ENCODE data around the gene RAB33B.
"Not testable (repeated sequence)": the region's sequence is repeated elsewhere in the genome, so short reads cannot be mapped to it uniquely, and the experiment has no call there.

Gene RAB33B

GRCh38 chr4:139454111-139455045 lies at the start of gene RAB33B:
Gene RAB33B (plus strand): TSS chr4:139454121. CDS start chr4:139454196, 75 bp downstream.
- DNase-seq (ENCODE audit: low spot score): no peak

- DNase-seq (ENCODE audit: low spot score): no peak
Observed at GRCh38 chr4:139410312-139410711, 43.6 kb upstream of the RAB33B start.

GRCh38 chr4:139414671-139415210 lies 39.2 kb upstream of the RAB33B start:
- not testable (repeated sequence) for DNase-seq (ENCODE audit: low spot score)

GRCh38 chr4:139416073-139416673 lies 37.7 kb upstream of the RAB33B start:
- peak; percentile 26 for DNase-seq (ENCODE audit: low spot score)

- DNase-seq (ENCODE audit: low spot score): no peak
Observed at GRCh38 chr4:139419388-139419914, 34.5 kb upstream of the RAB33B start.

- DNase-seq (ENCODE audit: low spot score): no peak
Observed at GRCh38 chr4:139420652-139421051, 33.3 kb upstream of the RAB33B start.

GRCh38 chr4:139436122-139436521 lies 17.8 kb upstream of the RAB33B start:
- no peak for DNase-seq (ENCODE audit: low spot score)

GRCh38 chr4:139438141-139438540 lies 15.8 kb upstream of the RAB33B start:
- DNase-seq (ENCODE audit: low spot score): no peak

GRCh38 chr4:139441029-139441428 lies 12.9 kb upstream of the RAB33B start:
- no peak for DNase-seq (ENCODE audit: low spot score)

- no peak for DNase-seq (ENCODE audit: low spot score)
Observed at GRCh38 chr4:139443661-139444060, 10.3 kb upstream of the RAB33B start.

GRCh38 chr4:139444881-139445280 lies 9.0 kb upstream of the RAB33B start:
- DNase-seq (ENCODE audit: low spot score): not testable (repeated sequence)

GRCh38 chr4:139447078-139447477 lies 6.8 kb upstream of the RAB33B start:
- DNase-seq (ENCODE audit: low spot score): not testable (repeated sequence)

GRCh38 chr4:139450586-139450985 lies 3.3 kb upstream of the RAB33B start:
- DNase-seq (ENCODE audit: low spot score): no peak

- no peak for DNase-seq (ENCODE audit: low spot score)
Observed at GRCh38 chr4:139451997-139452396, 1.9 kb upstream of the RAB33B start.

GRCh38 chr4:139453041-139453370 lies 915 bp upstream of the RAB33B start:
- no peak for DNase-seq (ENCODE audit: low spot score)

- DNase-seq (ENCODE audit: low spot score): peak; percentile 96
Observed at GRCh38 chr4:139453371-139454110, 380 bp upstream of the RAB33B start.

- no peak for DNase-seq (ENCODE audit: low spot score)
Observed at GRCh38 chr4:139455126-139455538, 1.2 kb downstream of the RAB33B start.

GRCh38 chr4:139457318-139457717 lies 3.4 kb downstream of the RAB33B start:
- DNase-seq (ENCODE audit: low spot score): no peak

- no peak for DNase-seq (ENCODE audit: low spot score)
Observed at GRCh38 chr4:139458543-139458942, 4.6 kb downstream of the RAB33B start.

GRCh38 chr4:139458999-139459398 lies 5.1 kb downstream of the RAB33B start:
- DNase-seq (ENCODE audit: low spot score): no peak

- no peak for DNase-seq (ENCODE audit: low spot score)
Observed at GRCh38 chr4:139460565-139460964, 6.6 kb downstream of the RAB33B start.

- DNase-seq (ENCODE audit: low spot score): no peak
Observed at GRCh38 chr4:139461022-139461628, 7.2 kb downstream of the RAB33B start.

Data from AG08396 (cell line).